ENCODE measurements around the gene DIS3L2. TPM values are rescaled to one million over a fixed set of nuclear protein-coding genes. Genes with fewer than 3 reads are reported as not detected.

Gene DIS3L2
- total and polyA plus RNA-seq, 2 donors, result 16.3 to 21.6 TPM

GRCh38 chr2:231966886-231967285 lies 5.4 kb downstream of the DIS3L2 start:
- H3K4me3 ChIP-seq (ENCODE audit: low read length in 2 of 2), result no peak overlapping the region
- H3K27ac ChIP-seq (ENCODE audit: low read depth in 1 of 2, low read length in 1 of 2), result no peak overlapping the region
- 59% methylated on average over 4 of the region's 4 CpGs for WGBS
- no peaks in the 10 kb centered on the region for H3K27me3 ChIP-seq (ENCODE audit: control insufficient read depth in 2 of 2, insufficient read depth in 1 of 2, low read length in 1 of 2)
- H3K4me1 ChIP-seq (ENCODE audit: control insufficient read depth in 2 of 2, insufficient read depth in 2 of 2, low read length in 2 of 2), result no peaks in the 10 kb centered on the region
- no peaks in the 10 kb centered on the region for H3K36me3 ChIP-seq (ENCODE audit: control insufficient read depth in 2 of 2, insufficient read depth in 2 of 2, low read length in 1 of 2)
- no peak for DNase-seq (ENCODE audit: low read depth in 6 of 9, low spot score in 9 of 9)
- H3K9me3 ChIP-seq (ENCODE audit: control insufficient read depth in 2 of 2, insufficient read depth in 1 of 2, low read length in 1 of 2), result peaks cover 0 to 6% of the 10 kb centered on the region in 2 donors

- Histone ChIP-seq H3K27ac (ENCODE audit: low read depth in 1 of 2, low read length in 1 of 2) (no peak overlapping the region), H3K36me3 (ENCODE audit: control insufficient read depth in 2 of 2, insufficient read depth in 2 of 2, low read length in 1 of 2) (peaks cover 3% of the 10 kb centered on the region in 2 donors), H3K27me3 (ENCODE audit: control insufficient read depth in 2 of 2, insufficient read depth in 1 of 2, low read length in 1 of 2) (no peaks in the 10 kb centered on the region), H3K9me3 (ENCODE audit: control insufficient read depth in 2 of 2, insufficient read depth in 1 of 2, low read length in 1 of 2) (peaks cover 0 to 6% of the 10 kb centered on the region in 2 donors), H3K4me1 (ENCODE audit: control insufficient read depth in 2 of 2, insufficient read depth in 2 of 2, low read length in 2 of 2) (no peaks in the 10 kb centered on the region), H3K4me3 (ENCODE audit: low read length in 2 of 2) (no peak overlapping the region)
- DNase-seq (ENCODE audit: low read depth in 6 of 9, low spot score in 9 of 9), result no peak
- WGBS, result 97% methylated on average over 6 of the region's 6 CpGs
Measured at GRCh38 chr2:231968820-231969219, 7.3 kb downstream of the DIS3L2 start.

- WGBS, result 99% methylated on average over 3 of the region's 3 CpGs
- H3K9me3 ChIP-seq (ENCODE audit: control insufficient read depth in 2 of 2, insufficient read depth in 1 of 2, low read length in 1 of 2), result peaks cover 0 to 6% of the 10 kb centered on the region in 2 donors
- peaks cover 3% of the 10 kb centered on the region in 2 donors for H3K36me3 ChIP-seq (ENCODE audit: control insufficient read depth in 2 of 2, insufficient read depth in 2 of 2, low read length in 1 of 2)
- H3K27me3 ChIP-seq (ENCODE audit: control insufficient read depth in 2 of 2, insufficient read depth in 1 of 2, low read length in 1 of 2), result no peaks in the 10 kb centered on the region
- H3K4me3 ChIP-seq (ENCODE audit: low read length in 2 of 2), result no peak overlapping the region
- no peak for DNase-seq (ENCODE audit: low read depth in 6 of 9, low spot score in 9 of 9)
- H3K27ac ChIP-seq (ENCODE audit: low read depth in 1 of 2, low read length in 1 of 2), result no peak overlapping the region
- no peaks in the 10 kb centered on the region for H3K4me1 ChIP-seq (ENCODE audit: control insufficient read depth in 2 of 2, insufficient read depth in 2 of 2, low read length in 2 of 2)
Measured at GRCh38 chr2:231970461-231970860, 8.9 kb downstream of the DIS3L2 start.

- Histone ChIP-seq H3K9me3 (ENCODE audit: control insufficient read depth in 2 of 2, insufficient read depth in 1 of 2, low read length in 1 of 2) (no peaks in the 10 kb centered on the region), H3K27ac (ENCODE audit: low read depth in 1 of 2, low read length in 1 of 2) (no peak overlapping the region), H3K4me3 (ENCODE audit: low read length in 2 of 2) (no peak overlapping the region), H3K4me1 (ENCODE audit: control insufficient read depth in 2 of 2, insufficient read depth in 2 of 2, low read length in 2 of 2) (no peaks in the 10 kb centered on the region), H3K36me3 (ENCODE audit: control insufficient read depth in 2 of 2, insufficient read depth in 2 of 2, low read length in 1 of 2) (peaks cover 3% of the 10 kb centered on the region in 2 donors), H3K27me3 (ENCODE audit: control insufficient read depth in 2 of 2, insufficient read depth in 1 of 2, low read length in 1 of 2) (no peaks in the 10 kb centered on the region)
- DNase-seq (ENCODE audit: low read depth in 6 of 9, low spot score in 9 of 9), result no peak
- over 99% methylated on average over 2 of the region's 2 CpGs for WGBS
Measured at GRCh38 chr2:231975001-231975400, 13.5 kb downstream of the DIS3L2 start.

GRCh38 chr2:231977430-231977829 lies 15.9 kb downstream of the DIS3L2 start:
- H3K36me3 ChIP-seq (ENCODE audit: control insufficient read depth in 2 of 2, insufficient read depth in 2 of 2, low read length in 1 of 2), result peaks cover 3% of the 10 kb centered on the region in 2 donors
- H3K9me3 ChIP-seq (ENCODE audit: control insufficient read depth in 2 of 2, insufficient read depth in 1 of 2, low read length in 1 of 2), result no peaks in the 10 kb centered on the region
- H3K27me3 ChIP-seq (ENCODE audit: control insufficient read depth in 2 of 2, insufficient read depth in 1 of 2, low read length in 1 of 2), result no peaks in the 10 kb centered on the region
- H3K4me1 ChIP-seq (ENCODE audit: control insufficient read depth in 2 of 2, insufficient read depth in 2 of 2, low read length in 2 of 2), result no peaks in the 10 kb centered on the region
- no peak overlapping the region for H3K27ac ChIP-seq (ENCODE audit: low read depth in 1 of 2, low read length in 1 of 2)
- WGBS, result 97% methylated on average over 2 of the region's 2 CpGs
- DNase-seq (ENCODE audit: low read depth in 6 of 9, low spot score in 9 of 9), result no peak
- H3K4me3 ChIP-seq (ENCODE audit: low read length in 2 of 2), result no peak overlapping the region

- Histone ChIP-seq H3K9me3 (ENCODE audit: control insufficient read depth in 2 of 2, insufficient read depth in 1 of 2, low read length in 1 of 2) (no peaks in the 10 kb centered on the region), H3K27me3 (ENCODE audit: control insufficient read depth in 2 of 2, insufficient read depth in 1 of 2, low read length in 1 of 2) (no peaks in the 10 kb centered on the region), H3K4me1 (ENCODE audit: control insufficient read depth in 2 of 2, insufficient read depth in 2 of 2, low read length in 2 of 2) (no peaks in the 10 kb centered on the region), H3K36me3 (ENCODE audit: control insufficient read depth in 2 of 2, insufficient read depth in 2 of 2, low read length in 1 of 2) (no peaks in the 10 kb centered on the region), H3K4me3 (ENCODE audit: low read length in 2 of 2) (no peak overlapping the region), H3K27ac (ENCODE audit: low read depth in 1 of 2, low read length in 1 of 2) (no peak overlapping the region)
- 0% methylated on average over 1 of the region's 1 CpG for WGBS
- DNase-seq (ENCODE audit: low read depth in 6 of 9, low spot score in 9 of 9), result no peak
Measured at GRCh38 chr2:231984992-231985391, 23.5 kb downstream of the DIS3L2 start.

GRCh38 chr2:231985823-231986261 lies 24.3 kb downstream of the DIS3L2 start:
- Histone ChIP-seq H3K27ac (ENCODE audit: low read depth in 1 of 2, low read length in 1 of 2) (no peak overlapping the region), H3K27me3 (ENCODE audit: control insufficient read depth in 2 of 2, insufficient read depth in 1 of 2, low read length in 1 of 2) (no peaks in the 10 kb centered on the region), H3K9me3 (ENCODE audit: control insufficient read depth in 2 of 2, insufficient read depth in 1 of 2, low read length in 1 of 2) (no peaks in the 10 kb centered on the region), H3K36me3 (ENCODE audit: control insufficient read depth in 2 of 2, insufficient read depth in 2 of 2, low read length in 1 of 2) (no peaks in the 10 kb centered on the region), H3K4me3 (ENCODE audit: low read length in 2 of 2) (no peak overlapping the region), H3K4me1 (ENCODE audit: control insufficient read depth in 2 of 2, insufficient read depth in 2 of 2, low read length in 2 of 2) (no peaks in the 10 kb centered on the region)
- WGBS, result 98% methylated on average over 8 of the region's 8 CpGs
- DNase-seq (ENCODE audit: low read depth in 6 of 9, low spot score in 9 of 9), result no peak

GRCh38 chr2:231987124-231987727 lies 25.7 kb downstream of the DIS3L2 start:
- 93% methylated on average over 5 of the region's 5 CpGs for WGBS
- DNase-seq (ENCODE audit: low read depth in 6 of 9, low spot score in 9 of 9), result no peak
- Histone ChIP-seq H3K4me1 (ENCODE audit: control insufficient read depth in 2 of 2, insufficient read depth in 2 of 2, low read length in 2 of 2) (no peaks in the 10 kb centered on the region), H3K36me3 (ENCODE audit: control insufficient read depth in 2 of 2, insufficient read depth in 2 of 2, low read length in 1 of 2) (no peaks in the 10 kb centered on the region), H3K27ac (ENCODE audit: low read depth in 1 of 2, low read length in 1 of 2) (no peak overlapping the region), H3K27me3 (ENCODE audit: control insufficient read depth in 2 of 2, insufficient read depth in 1 of 2, low read length in 1 of 2) (no peaks in the 10 kb centered on the region), H3K4me3 (ENCODE audit: low read length in 2 of 2) (no peak overlapping the region), H3K9me3 (ENCODE audit: control insufficient read depth in 2 of 2, insufficient read depth in 1 of 2, low read length in 1 of 2) (no peaks in the 10 kb centered on the region)

- Histone ChIP-seq H3K27ac (ENCODE audit: low read depth in 1 of 2, low read length in 1 of 2) (no peak overlapping the region), H3K27me3 (ENCODE audit: control insufficient read depth in 2 of 2, insufficient read depth in 1 of 2, low read length in 1 of 2) (no peaks in the 10 kb centered on the region), H3K4me1 (ENCODE audit: control insufficient read depth in 2 of 2, insufficient read depth in 2 of 2, low read length in 2 of 2) (no peaks in the 10 kb centered on the region), H3K4me3 (ENCODE audit: low read length in 2 of 2) (no peak overlapping the region), H3K9me3 (ENCODE audit: control insufficient read depth in 2 of 2, insufficient read depth in 1 of 2, low read length in 1 of 2) (no peaks in the 10 kb centered on the region), H3K36me3 (ENCODE audit: control insufficient read depth in 2 of 2, insufficient read depth in 2 of 2, low read length in 1 of 2) (no peaks in the 10 kb centered on the region)
- WGBS, result 86% methylated on average over 8 of the region's 8 CpGs
- no peak for DNase-seq (ENCODE audit: low read depth in 6 of 9, low spot score in 9 of 9)
Measured at GRCh38 chr2:231988179-231988866, 26.8 kb downstream of the DIS3L2 start.
